GM18511 (cell line): ENCODE results near the gene SCUBE1.

Source experiments
- ATAC-seq: cut with Tn5 transposase; IDR thresholded peaks from one replicate; pipeline ENCODE4 v1.9.1; 2021; ENCODE audit warnings: mild to moderate bottlenecking, moderate library complexity; ENCODE audit not compliant: unreplicated experiment

The SCUBE1 gene

DNA sequence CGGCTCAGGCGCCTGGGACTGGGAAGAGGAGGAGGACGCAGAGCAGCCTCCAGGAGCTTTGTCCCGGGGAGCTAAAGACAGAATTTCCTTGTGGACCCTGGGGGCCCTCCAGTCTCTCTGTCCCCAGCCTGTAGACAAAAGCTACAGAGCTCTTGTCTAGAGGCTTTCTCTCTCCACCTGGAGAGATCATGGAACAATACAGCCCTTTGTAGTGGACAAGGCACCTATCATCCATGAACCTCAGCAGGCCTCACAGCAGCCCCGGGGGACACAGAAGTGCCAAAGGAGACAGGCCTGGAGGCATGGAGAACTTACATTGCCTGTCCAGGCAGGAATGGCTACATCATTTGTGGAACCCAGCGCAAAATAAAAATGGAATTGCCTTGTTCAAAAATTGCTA, 100.5 kb downstream of the SCUBE1 start:
- no peak for ATAC-seq

DNA sequence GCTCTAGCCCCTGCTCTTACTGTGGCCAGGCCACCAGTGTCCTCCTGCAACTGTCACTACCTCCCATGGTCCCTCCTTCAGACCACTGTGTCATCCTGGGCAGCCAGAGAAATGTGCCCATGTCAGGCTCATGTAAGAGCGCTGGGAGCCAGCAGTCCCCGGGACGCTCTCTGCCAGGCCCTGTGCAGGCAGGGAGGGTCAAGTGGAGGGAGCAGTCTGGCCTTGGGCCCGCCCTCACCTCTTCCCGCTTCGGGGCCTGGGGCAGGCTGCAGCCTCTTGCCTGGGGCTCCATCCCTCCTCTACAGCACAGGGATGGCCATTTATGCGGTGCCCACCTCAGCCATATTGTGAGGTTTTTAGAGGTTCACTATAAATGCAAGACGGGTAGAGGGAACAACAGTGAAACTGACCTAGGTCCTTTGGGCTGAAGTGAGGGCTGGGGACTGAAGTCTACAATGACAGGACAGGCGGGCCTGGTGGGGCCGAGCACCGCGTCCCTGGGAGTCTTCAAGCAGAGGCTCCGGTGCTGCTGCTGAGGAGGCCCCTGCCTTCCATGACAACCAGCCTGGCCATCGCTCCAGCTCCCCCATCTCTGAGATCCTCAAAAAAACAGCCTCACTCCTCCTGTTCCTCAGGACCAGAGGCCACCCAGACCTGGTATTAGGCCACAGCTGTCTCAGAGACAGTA, 101.3 kb downstream of the SCUBE1 start:
- ATAC-seq, result no peak

DNA sequence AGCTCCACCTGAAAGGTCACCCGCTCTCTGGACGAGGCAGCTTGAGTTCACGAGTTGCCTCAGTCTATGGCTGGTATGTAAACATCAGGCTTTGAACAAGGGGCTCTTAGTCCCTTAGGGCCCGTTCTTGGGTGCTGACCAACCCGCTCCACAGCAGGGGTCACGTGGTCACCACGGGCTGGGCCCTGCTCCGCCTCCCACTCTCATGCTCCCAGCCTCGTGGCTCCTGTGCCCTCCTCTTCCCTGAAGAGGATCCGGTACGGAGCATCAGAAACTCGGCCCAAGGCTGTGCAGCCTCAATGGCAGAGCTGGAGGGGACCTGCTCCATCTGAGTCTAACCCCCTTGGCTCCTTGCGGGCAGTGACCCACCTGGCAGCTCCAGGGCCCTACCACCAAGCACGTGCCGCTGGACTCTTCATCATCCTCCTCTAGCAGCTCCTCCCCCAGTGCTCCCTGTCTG, 102.0 kb downstream of the SCUBE1 start:
- ATAC-seq, result no peak

DNA sequence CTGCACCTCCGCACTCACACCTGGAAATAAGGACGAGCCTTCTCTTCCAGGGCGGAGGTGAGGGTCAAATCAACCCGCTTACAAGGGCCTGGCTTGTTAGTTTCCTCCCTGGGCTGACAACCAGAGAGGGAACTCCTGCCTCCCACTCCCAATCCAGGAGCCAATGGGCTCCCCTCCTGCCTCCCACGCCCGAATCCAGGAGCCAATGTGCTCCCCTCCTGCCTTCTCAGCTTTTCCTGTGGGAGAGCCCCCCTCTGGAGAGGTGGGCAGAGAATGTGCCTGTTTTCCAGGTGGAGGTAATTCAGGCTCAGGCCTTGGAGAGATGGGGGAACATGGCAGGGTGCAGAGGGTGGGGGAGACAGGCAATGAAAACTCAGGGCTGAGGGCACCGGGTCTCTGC, 102.6 kb downstream of the SCUBE1 start:
- no peak for ATAC-seq

- no peak for ATAC-seq
These were observed 103.2 kb downstream of the SCUBE1 start for GRCh38 chr22:43239956-43240355.

- ATAC-seq, result no peak
These were observed 103.9 kb downstream of the SCUBE1 start for GRCh38 chr22:43239193-43239780.

- ATAC-seq, result no peak
These were observed 104.6 kb downstream of the SCUBE1 start for GRCh38 chr22:43238526-43239006.

DNA sequence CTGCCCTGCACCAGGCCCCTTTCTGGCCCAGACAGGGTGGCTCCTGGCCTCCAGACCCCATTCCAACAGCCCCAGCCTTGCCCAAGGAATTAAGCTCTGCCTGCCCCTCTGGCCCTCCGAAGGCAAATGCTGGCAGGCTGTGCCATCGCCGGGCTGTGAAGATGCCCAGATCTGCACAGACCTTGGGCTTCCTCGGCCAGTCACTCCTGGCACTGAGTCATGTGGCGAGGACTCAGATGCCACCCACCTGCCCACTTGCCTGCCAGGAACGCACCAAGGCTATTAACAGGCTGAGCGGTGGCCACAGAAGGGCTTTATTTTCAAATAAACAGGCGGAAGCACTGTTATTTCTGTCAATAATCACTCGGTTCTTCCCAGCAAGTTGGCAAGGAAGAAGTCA, 105.9 kb downstream of the SCUBE1 start:
- ATAC-seq, result no peak

DNA sequence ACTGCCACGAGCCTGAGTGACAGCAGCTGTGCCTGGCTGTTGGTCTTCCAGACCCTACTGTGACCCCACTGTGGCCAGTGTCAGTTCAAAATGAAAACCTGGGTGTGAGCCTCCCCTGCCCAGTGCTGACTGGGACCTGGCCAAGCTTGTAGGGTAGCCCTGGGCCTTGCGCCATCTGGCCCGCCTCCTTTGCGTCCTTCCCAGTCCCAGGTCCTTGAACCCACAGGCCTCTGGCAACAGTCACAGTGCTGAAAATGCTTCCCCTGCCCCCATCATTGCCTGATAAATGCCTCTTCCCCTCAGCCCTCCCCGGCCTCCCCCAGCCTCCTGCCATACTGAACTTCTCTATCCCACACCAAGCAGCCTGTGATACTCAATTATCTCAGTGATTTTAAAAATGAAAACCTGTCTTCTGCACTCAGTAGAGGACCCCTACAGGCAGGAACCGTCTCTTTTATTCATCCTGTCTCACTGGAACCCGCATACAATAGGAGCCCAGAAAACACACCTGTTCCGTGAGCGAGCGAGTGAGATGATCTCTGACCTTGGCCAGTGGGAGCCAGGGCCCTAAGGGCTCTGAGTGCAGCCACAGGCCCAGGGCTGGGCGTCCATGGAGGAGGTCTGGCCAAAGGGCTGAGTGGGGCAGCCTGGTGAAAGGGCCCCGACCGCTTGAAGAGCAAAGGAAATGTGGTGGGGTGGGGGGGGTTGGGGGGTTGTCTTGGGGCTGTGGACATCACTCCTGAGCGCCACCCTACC, 106.6 kb downstream of the SCUBE1 start:
- no peak for ATAC-seq

DNA sequence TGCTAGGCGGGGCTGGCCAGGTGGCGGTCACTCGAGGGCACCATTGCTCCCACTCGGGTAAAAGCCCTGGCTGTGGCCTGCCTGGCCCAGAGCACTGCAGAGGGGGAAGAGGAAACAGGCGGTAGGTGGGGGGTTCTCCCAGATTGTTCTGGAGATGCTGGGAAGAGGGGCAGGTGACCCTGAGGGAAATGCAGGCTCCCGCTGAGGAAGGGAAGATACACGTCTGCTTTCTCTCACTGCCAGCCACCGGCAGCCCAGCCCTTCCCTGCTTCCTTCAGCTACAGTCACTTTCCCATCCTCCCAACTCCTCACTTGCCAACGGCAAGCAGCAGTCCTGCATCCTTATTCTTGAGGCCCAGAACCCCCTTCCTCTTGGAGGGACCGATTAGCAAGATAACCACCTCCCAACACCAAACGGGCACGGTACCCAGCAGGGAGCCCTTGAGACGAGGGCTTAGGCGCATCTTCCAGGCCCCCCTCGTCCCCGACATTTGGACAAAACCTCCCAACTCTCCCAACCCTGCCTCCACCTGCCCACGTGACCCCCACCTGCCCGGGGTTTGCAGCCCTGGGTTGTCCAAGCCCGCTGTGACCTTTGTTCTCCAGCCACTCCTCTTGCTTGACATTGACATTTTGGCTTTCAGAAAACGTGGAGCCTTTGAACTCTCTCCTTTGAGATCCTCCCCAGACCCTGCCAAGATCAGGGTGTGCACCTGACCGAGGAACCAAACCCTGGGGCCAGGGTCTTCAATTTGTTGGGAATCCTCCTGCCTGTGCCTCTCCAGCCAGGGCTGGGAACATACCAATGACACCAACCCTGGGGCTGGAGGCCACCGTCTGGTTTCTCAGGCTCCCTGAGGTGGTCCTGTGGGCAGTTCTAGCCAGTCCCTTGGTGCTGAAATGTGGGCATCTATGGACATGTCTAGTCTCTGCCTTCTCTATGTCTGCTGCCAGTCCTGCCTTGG, 107.4 kb downstream of the SCUBE1 start:
- no peak for ATAC-seq

GRCh38 chr22:43234264-43234988, 108.7 kb downstream of the SCUBE1 start:
- no peak for ATAC-seq

DNA sequence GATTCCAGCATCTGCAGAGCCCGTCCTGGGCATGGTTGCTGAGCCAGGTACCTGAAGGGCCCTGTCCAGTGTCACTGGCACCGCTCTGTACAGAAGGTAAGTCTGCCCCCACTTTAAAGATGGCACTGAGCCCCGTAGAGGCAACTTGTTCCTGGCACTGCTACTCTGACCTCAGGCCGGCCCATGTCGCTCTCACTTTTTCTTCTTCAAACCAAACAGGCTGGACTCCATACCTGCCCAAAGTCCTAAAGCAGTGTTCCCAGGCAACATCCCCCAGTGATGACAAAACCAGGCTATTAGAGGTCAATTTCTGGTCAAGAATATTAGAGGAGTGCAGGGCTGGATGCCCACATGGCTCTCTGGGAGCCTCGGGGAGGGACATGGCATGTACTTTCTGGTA, 109.6 kb downstream of the SCUBE1 start:
- no peak for ATAC-seq

DNA sequence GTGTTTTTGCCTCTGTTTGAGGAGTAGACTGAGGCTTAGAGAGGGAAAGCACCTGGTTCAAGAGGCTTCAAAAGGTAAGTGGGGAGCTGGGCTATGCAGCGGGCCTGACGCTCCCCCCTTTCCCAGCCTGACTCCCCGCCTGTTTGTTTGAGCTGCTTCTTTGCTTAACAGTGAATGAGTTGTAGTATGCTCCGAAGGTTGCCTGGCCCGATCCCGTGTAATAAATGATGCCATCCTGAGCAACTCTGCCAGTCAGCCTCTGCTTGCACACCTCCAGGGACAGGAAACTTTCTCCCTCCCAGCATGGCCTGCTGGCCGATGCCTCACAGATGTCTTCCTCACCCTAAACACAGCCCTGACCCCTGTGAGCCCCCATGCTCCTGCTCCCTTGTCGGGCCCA, 110.7 kb downstream of the SCUBE1 start:
- no peak for ATAC-seq

DNA sequence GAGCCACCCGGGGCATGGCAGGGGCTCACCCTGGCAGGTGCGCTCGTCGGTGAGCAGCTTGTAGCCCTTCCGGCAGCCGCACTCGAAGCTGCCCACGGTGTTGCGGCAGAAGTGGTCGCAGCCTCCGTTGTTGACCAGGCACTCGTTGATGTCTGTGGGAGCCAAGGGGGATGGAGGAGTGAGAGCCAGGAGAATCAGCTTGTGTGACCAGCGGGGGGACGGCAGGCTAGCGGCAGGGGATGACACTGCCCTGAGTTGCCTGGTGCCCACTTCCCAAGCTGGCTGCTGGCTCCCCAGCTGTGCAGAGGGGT, 111.5 kb downstream of the SCUBE1 start:
- no peak for ATAC-seq

GRCh38 chr22:43230971-43231723, 112.0 kb downstream of the SCUBE1 start:
- ATAC-seq, result no peak

DNA sequence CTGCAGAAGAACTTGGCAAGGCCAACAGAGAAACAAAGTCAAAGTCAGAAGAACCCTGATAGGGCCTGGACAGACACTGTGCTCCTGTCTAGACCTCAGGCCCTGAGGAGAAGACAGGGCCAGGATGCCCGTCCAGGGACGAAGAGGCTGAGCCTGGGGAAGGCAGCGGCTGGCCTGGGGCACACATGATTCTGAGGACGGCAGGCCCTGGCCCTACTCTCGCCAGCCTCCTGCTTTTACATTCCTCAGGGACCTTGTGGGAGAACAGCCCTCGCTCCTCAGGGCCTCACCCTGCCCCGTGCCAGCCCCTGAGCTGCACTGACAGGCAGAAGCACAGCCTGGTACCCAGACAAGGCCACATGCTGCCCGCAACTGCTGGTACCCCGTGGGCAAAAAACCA, 112.6 kb downstream of the SCUBE1 start:
- no peak for ATAC-seq

- no peak for ATAC-seq
These were observed 114.3 kb downstream of the SCUBE1 start for GRCh38 chr22:43228863-43229262.

DNA sequence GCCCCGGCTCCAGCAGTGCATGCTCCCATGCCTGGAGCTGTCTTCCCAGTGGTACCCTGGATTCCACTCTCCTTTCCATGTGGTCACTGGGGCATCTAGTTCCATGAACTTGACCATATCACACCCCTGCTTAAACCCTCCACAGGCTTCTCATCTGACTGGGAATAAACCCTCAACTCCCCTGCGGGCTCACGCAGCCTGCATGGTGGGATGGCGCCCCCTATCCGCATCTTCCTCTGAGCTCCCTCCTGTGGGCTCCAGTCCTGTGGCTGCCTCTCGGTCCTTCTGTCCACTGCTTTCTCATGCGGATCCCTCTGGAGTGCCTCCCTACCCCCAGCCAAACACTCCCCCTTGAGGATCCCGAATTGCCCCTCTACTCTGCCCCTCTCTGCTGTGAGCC, 114.8 kb downstream of the SCUBE1 start:
- ATAC-seq, result no peak

DNA sequence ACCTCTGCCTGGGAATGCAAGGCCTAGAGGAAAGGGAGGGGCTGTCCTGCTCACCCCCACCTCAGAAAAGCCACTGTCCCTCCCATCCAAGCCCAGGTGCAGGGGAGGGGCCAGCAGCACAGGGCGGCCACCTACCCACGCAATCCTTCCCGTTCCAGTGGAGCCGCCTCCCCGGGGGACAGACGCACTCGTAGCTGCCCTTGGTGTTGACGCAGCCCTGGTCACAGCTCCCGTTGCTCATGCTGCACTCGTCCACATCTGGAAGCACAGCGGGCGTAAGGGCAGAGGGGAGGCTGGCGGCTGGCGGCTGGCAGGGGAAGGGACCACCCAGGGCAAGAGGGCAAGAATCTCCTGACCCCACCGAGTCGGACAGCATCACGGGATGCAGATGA, 115.9 kb downstream of the SCUBE1 start:
- ATAC-seq, result no peak
